Glomerular visceral epithelial cell (primary cell): Measurements from ENCODE around the gene PEPD.
A peak's percentile ranks its signal among the peaks of the same experiment; 100 is the strongest.

ENCODE experiments used
- DNase-seq: peaks from one replicate; pipeline ENCODE4 v3.0.0-alpha.2; 2016; ENCODE audit errors: extremely low spot score

The PEPD gene

GRCh38 chr19:33383720-33384292 is 137.8 kb downstream of the PEPD start:
- DNase-seq = no peak

DNA sequence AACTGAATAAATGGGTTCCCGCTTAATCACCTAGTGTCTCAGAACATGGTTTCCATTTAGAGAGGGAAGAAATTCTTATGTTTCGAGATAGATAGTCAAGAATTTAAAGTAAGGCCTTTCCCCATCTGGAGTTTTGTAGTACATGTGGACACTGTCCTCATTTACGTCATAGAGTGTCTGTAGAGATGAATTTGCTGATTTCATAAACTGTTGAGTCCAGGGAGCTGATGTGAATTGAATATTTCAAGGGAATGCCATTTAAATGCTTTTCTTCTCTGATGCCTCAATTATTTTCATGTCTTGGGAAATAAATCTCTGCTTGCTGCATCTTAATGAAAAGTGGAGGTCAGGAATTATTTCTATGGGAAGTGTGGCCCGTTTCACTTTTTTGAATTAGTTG is 138.6 kb downstream of the PEPD start:
- no peak for DNase-seq

DNA sequence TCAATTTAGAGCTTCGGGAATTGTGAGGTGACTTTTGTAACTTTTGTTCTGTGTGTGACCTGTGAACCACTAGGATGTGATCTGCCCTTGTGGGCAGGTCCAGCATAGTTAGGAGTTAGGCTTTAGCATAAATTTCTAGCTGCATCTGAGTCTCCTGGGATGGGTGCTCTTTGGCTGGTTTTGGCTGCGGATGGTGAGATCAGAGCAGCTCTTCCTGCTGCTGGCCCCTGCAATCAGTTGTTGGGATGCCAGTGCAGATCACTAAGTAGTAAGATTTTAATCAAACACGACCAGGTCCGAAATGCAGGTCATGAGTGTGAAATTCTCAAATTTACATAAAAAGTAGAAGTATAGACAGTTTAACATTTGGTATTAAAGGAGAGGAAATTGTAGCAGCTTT is 139.6 kb downstream of the PEPD start:
- no peak for DNase-seq

DNA sequence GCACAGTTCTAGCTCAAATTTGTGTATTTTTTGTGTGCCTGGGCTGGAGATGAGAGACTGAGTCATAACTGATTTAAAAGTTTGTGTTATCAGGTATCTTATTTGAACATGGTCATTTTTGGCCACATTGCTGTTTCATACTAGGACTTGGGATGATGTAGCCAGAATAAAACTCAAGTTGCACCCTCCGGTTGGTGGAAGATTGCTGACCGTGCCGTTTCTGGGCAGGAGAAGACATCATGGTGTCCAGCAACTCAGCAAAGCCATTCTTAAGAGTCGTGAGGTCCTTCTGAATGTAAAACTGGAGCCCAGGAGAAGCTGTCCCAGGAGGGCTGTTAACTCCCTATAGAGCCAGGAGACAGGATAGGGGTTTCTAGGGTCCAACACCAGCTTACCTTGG is 140.5 kb downstream of the PEPD start:
- DNase-seq = no peak

DNA sequence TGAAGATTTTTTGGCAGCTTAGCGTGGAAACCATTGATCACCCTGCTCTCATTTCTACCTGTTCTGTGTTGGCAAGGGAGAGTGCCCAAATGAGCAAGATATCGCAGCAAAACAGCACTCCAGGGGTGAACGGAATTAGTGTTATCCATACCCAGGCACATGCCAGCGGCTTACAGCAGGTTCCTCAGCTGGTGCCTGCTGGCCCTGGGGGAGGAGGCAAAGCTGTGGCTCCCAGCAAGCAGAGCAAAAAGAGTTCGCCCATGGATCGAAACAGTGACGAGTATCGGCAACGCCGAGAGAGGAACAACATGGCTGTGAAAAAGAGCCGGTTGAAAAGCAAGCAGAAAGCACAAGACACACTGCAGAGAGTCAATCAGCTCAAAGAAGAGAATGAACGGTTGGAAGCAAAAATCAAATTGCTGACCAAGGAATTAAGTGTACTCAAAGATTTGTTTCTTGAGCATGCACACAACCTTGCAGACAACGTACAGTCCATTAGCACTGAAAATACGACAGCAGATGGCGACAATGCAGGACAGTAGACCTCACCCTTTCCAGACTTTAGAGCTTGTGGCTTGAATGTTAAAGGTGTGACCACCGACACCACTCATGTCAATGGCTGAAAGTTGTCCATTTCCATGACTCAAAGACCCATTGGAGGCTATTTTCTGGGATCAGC is 142.3 kb downstream of the PEPD start:
- DNase-seq = no peak

DNA sequence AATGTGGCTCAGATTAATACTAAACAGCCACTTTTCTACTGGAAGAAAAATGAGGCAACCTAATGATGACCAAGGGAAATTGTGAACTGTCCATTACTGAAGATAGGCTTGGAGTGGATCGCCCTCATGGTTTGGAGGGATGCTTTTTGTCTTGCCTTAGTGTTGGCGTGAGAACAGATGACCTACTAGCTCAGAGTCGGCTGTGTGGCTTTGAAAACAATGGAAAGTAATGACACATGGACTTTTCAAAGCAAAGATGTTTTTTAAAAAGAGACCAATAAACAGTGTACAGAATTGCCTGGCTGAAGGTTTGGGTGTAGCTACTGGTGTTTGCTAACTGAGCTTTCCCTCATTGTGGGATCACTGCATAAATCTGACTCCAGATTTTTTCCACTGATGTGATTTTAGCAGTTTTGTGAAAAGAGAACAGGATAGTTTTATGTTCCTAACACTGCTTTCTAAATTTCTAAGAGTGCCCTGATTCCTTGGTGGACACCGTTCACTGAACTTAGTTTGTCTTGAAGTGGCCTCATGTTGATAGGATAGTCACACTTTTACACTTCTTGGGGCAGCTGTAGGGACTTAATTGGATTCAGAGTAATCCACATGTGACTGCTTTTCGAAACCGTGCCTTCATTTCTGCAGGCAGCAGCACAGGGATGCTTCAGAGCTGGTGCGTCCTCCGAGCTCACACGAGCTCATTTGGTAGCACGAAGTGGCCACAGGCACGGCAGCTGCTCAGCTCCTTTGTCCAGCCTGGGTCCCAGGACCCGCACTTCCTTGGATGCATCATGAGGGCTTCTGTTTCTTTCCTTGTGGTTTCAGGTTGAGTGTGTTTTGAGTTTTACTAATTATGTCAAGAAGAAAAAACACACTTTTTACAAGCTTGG is 143.8 kb downstream of the PEPD start:
- no peak for DNase-seq

GRCh38 chr19:33376941-33377557 is 144.5 kb downstream of the PEPD start:
- no peak for DNase-seq

DNA sequence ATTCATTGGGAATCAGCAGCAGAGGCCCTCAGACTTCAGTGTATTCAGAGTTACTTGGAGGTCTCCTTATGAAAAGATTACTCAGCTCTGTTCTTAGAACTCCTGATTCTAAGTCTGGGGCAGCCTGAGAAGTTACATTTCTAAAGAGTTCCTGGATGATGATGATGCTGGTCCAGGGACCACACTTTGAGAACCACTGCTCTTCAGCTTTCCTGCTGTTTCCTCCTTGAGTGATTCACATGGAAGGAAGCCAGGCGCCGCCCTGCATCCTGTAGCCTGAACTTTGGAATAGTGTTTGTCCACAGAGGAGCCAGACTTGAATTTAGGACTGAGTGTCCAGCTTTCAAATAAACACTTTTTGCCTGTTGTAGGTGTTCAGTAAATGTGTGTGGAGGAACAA is 145.2 kb downstream of the PEPD start:
- DNase-seq = peak; percentile 50

GRCh38 chr19:33375837-33376159 is 145.8 kb downstream of the PEPD start:
- no peak for DNase-seq

- DNase-seq = no peak
Observed at GRCh38 chr19:33375156-33375836, 146.3 kb downstream of the PEPD start.

GRCh38 chr19:33374236-33374714 is 147.3 kb downstream of the PEPD start:
- DNase-seq = peak; percentile 30

GRCh38 chr19:33373453-33374235 is 147.9 kb downstream of the PEPD start, which contains the start of gene CEBPG:
Gene CEBPG (plus strand): TSS chr19:33373709. CDS start chr19:33379240, 5,531 bp downstream.
- peak; percentile 93 for DNase-seq

DNA sequence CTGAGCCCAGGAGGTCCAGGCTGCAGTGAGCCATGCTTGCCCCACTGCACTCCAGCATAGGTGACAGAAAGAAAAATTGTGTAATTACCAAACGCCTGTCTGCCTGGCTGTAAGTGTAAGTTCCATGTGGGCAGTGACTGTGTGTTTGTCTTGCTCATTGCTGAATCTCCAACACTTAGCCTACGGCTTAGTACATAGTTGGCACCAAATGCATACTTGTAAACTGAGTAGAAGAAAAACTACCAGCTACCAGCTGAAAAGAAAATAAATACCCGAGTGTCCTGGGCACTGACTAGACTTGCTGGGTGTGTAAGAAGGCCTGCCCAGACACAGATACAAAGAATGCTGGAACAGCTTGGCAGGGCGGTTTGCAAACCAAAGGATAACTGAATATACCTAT is 150.8 kb downstream of the PEPD start:
- no peak for DNase-seq

DNA sequence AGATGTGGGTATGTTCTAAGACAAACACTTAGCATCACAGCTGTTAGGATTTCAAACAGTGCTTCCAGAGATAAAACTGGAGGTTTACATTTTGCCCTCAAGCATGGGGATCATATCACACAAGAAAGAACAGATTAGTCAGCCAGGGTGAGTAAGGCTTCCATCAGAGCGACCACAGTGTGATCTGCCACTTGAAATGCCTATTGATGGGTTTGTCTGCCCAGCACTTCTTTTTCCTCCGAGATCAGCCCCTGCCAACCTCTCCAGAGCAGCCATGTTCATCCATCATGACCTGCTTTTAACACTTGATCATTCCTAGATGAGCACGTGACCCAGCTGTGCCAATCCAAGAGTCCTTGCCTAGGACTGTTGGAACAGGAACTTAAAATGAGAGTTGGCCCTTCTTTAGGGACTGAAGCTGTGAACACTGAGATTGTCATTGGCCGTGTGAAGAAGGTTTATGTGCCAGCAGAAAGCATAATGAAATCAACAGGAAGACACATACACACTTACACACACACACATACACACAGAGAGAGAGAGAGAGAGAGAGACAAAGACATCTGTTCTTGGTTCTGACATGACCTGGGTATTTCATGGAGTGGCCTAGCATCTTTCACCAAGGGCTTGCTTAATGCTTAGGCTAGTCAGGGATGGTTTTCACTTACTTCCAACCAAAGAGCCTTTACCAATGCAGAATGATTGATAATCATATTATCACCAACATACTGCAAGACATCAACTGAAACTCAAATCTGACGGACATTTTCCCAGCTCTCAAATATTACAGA is 153.3 kb downstream of the PEPD start:
- peak; percentile 45 for DNase-seq

DNA sequence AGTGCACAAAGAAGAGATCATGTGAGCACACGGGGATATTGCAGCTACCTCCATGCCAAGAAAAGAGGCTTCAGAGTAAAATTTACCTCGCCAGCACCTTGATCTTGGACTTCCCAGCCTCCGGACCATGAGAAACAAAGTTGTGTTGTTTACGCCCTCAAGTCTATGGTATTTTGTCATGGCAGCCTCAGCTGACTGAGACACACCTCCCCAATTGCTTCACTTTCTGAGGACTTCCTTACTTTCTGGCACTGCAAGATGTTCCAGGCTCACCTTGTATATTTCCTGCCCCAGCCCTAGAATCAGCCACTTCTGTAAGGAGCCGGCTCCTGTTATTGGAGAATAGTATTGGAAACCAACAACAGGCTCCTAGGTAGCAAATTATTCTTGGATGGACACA is 154.7 kb downstream of the PEPD start:
- DNase-seq = no peak

GRCh38 chr19:33366127-33366526 is 155.5 kb downstream of the PEPD start:
- no peak for DNase-seq

GRCh38 chr19:33365691-33366090 is 155.9 kb downstream of the PEPD start:
- no peak for DNase-seq

GRCh38 chr19:33363476-33363875 is 158.1 kb downstream of the PEPD start:
- no peak for DNase-seq

- DNase-seq = no peak
Observed at GRCh38 chr19:33362508-33363228, 158.9 kb downstream of the PEPD start.
